GM21423 (cell line): ENCODE measurements around the gene NISCH.

Experiments
- ATAC-seq: cut with Tn5 transposase; IDR thresholded peaks from one replicate; pipeline ENCODE4 v1.9.1; 2021; ENCODE audit warnings: mild to moderate bottlenecking, moderate library complexity; ENCODE audit not compliant: unreplicated experiment

The NISCH gene

DNA sequence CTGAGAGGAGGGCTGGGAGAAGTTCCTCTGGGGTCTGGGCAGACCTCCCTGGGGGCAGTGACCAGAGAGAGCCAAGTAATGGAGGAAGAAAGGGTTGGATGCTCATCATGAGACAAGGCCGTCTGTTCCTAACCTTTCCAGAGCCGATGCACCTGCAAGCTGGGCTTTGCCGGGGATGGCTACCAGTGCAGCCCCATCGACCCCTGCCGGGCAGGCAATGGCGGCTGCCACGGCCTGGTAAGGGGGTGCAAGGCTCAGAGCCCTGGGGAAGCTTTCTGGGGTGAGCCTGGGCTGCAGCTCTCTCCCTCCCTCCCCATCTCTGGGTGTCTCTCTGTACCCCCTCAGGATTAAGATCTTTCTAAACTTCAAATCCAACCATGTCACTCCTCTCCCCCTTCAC is 56.1 kb downstream of the NISCH start:
- ATAC-seq: no peak

DNA sequence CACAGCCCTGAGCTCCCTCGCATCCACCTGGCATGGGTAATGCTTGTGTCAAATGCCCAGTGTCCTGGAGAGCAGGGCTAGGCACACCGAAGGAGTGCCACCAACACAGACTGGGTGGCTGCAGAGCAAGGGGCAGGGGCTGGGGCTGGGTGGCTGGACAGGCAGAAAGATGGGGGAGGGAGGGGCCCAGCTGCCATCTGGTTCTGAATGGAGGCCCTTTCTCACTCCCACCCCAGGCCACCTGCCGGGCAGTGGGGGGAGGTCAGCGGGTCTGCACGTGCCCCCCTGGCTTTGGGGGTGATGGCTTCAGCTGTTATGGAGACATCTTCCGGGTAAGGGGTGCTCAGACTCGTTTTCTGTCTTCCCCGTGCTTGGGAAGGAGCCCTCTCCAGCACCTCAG is 56.7 kb downstream of the NISCH start:
- ATAC-seq: no peak

DNA sequence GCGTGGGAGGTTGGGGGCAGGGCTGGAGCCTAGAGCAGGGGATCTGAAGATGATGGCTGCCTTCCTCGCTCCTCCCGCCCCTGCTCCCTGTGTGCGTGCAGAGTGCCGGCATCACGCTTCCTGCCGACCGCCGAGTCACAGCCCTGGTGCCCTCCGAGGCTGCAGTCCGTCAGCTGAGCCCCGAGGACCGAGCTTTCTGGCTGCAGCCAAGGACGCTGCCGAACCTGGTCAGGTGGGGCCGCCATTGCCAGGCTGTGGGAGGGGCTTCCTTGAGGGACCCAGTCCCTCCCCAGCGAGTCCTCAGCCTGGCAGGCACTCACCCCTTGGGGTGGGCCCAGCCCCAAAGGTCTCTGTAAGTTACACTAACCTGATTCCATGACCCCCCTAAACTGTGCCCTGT is 57.3 kb downstream of the NISCH start:
- ATAC-seq: no peak

DNA sequence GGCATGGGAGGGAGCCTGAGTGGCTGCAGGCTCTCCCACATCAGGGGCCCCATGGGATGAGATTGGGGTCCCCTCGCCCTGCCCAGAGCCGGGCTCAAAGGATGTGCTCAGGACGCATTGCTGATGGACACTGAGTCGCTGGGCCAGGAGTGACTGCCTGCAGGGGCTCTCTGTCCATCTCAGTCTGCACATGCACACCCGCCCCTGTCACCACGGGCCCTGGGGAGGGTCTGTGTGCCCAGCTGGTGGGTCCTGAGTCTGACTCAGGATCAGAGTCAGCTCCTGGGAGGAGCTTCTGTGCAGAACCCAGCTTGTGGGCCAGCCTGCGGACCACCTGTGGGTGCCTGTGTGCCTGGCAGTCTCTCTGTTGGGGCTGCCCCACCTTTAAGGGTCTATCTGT is 57.9 kb downstream of the NISCH start:
- ATAC-seq: no peak

DNA sequence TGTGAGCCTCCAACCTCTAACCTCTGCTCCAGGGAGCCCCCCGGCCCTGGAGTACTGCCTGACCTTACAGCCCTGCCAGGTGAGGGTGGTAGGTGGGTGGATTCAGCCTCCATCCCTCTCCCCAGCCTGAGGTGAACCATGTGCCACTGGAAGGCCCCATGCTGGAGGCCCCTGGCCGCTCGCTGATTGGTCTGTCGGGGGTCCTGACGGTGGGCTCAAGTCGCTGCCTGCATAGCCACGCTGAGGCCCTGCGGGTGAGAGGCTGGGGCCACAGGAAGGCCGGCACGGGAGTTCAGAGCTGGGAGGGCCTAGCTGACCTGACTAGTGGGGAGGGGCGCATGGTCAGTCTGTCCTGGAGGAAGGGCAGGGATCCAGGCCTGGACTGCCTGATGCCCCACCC is 59.2 kb downstream of the NISCH start:
- ATAC-seq: no peak

DNA sequence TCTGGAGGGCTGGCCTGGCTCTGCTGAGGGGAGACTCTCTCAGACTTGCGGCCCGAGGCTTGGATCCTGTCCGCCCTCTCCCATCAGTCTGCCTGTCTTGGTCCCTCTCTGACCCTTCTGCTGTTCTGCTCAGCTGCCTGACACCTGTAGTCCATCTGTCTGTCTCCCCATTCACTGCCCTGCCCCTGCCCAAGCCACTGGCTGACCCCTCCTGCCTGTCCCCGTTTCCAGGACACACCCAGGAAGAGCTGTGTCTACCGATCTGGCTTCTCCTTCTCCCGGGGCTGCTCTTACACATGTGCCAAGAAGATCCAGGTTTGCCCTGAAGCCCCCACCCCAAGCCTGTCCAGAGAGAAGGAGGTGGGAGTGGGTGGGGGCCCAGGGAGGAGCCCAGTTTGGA is 59.8 kb downstream of the NISCH start:
- no peak for ATAC-seq

DNA sequence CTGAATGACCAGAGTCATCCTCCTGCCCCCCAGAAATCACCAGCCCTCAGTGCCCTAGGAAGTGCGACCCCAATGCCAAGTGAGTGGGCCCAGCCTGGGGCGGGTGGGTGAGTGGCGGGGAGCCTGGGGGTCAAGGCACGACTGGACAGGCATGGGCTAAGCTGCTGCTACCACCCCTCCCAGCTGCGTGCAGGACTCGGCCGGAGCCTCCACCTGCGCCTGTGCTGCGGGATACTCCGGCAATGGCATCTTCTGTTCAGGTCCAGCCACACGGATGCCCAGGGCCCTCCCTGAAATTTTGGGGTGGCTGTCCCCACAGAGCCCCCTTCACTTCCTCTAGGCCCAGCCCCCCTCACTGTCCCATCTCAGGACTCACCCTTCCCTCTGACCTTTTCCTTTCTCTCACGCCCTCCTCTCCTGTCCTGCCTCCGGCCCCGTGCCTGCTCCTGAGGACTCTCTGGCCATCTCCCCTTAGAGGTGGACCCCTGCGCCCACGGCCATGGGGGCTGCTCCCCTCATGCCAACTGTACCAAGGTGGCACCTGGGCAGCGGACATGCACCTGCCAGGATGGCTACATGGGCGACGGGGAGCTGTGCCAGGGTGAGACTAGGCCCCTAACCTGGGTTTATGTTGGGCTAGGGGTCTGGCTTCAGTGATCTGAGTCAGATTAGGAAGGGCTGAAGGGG is 61.2 kb downstream of the NISCH start:
- no peak for ATAC-seq

DNA sequence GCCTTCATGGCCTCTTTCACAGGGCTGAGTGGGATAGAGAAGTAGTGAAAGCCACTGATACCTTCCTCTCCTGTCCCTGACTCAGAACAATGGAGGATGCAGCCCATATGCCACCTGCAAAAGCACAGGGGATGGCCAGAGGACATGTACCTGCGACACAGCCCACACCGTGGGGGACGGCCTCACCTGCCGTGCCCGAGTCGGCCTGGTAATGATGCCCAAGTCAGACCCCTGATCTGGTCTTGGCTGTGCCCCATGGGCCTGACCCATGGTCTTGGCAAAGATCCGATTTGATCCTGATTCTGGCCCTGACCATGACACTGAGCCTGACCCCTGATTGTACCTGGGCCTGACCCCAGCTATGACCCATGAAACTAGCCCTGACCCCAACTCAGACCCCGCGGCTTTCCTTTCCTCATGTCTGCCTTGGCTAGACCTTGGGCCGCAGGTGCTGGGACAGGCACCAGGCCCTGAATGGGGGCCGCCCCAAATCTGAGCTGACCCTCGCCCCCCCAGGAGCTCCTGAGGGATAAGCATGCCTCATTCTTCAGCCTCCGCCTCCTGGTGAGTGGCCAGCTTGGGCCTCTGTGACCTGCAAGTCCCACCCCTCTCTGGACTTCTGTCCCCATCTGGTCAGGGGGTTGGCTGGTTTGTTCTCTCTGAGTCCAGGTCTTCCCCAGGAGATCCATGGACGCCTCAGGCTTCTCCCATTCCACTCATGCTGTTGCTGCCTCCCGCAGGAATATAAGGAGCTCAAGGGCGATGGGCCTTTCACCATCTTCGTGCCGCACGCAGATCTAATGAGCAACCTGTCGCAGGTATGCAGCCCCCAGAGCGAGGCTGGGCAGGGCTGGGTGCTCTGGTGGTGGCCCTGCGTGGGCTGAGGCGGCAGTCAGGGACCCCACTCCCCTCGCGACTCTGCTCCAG is 62.7 kb downstream of the NISCH start:
- ATAC-seq: no peak

DNA sequence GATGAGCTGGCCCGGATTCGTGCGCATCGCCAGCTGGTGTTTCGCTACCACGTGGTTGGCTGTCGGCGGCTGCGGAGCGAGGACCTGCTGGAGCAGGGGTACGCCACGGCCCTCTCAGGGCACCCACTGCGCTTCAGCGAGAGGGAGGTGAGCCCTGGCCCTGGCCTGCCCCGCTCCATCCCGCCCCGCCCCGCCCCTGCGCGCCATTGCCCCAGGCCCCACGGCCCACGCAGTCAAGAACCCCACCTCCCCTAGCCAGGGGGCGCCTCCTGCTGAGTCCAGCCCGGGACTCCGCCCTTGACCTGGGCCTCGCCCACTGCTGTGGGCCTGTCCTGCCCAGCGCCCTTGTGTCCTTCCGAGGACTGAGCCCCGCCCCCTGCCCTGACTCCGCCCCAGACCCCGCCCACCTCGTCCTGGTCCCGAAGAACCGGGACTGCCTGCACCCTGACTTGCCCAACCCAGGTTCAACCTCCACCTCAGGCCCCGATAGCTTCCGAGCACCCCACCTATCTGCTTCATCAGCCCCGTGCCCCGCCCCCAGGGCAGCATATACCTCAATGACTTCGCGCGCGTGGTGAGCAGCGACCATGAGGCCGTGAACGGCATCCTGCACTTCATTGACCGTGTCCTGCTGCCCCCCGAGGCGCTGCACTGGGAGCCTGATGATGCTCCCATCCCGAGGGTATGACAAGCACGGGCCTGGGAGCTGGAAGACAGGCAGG is 63.5 kb downstream of the NISCH start:
- ATAC-seq: no peak

DNA sequence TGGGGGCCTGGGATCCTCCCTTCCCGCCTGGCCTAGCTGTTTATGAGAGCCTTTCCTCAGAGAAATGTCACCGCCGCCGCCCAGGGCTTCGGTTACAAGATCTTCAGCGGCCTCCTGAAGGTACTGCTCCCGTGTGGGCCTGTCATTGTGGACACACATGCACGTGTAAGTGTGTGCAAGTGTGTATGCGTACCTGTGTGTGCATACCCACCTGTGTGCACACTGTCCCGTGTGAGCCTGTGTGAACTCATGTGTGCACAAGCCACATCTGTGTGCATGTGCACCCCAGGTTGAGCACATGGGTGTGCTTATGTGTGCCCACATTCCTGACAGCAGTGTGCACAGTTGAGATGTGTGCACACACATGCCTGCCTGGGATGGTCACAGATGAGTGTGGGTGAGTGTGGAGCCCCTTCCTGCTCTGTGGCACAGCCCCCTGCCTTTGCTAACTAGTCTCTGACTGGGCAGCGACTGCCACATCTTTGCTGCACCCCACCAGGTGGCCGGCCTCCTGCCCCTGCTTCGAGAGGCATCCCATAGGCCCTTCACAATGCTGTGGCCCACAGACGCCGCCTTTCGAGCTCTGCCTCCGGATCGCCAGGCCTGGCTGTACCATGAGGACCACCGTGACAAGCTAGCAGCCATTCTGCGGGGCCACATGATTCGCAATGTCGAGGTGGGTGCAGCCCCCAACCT is 64.2 kb downstream of the NISCH start:
- ATAC-seq: no peak

DNA sequence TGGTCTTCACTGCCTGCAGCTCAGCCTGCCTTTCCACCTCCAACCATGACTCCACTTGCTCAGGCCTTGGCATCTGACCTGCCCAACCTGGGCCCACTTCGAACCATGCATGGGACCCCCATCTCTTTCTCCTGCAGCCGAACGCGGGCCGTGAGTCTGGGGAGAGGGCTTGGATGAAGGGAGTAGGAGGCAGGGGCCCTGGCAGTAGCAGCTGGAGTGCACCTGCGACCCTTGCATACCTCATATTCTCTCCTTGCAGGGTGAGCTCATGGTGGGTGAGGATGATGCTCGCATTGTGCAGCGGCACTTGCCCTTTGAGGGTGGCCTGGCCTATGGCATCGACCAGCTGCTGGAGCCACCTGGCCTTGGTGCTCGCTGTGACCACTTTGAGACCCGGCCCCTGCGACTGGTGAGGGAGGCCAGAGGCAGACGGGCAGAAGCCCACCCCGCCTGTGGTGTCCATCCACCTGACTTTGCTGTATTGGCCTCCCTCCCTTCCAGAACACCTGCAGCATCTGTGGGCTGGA is 64.8 kb downstream of the NISCH start:
- ATAC-seq: no peak

DNA sequence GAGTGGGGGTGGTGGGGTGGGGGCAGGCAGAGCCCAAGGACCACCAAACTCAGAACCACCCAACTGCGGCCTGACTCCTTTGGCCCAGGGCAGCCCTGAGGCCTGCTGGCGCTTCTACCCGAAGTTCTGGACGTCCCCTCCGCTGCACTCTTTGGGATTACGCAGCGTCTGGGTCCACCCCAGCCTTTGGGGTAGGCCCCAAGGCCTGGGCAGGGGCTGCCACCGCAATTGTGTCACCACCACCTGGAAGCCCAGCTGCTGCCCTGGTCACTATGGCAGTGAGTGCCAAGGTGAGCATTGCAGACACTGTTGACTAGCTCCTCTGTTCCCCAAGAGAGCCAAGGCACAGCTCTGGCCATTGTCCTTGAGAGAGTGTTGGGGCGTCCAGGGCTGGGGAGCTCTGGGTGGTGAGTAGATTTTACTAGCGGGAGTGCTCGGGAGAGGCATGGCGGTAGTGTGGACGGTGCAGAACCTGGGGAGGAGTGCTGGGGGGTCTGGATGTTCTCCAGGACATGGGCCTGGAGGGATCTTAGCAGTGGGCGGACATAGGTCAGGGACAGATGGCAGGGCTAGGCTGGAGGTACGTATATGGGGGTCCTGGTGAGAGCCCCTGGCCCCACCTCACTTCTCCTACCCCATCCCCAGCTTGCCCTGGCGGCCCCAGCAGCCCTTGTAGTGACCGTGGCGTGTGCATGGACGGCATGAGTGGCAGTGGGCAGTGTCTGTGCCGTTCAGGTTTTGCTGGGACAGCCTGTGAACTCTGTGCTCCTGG is 65.5 kb downstream of the NISCH start:
- ATAC-seq: no peak

DNA sequence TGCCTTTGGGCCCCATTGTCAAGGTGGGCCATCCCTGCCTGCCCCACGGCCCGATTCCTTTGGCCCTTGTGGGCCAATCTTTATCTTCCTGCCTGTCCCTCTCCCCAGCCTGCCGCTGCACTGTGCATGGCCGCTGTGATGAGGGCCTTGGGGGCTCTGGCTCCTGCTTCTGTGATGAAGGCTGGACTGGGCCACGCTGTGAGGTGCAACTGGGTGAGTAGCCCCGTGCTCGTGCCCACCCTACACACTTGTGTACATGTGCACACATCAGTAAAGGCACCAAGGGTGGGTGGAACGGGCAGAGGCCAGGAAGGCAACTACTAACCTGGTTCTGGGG is 66.1 kb downstream of the NISCH start:
- no peak for ATAC-seq

DNA sequence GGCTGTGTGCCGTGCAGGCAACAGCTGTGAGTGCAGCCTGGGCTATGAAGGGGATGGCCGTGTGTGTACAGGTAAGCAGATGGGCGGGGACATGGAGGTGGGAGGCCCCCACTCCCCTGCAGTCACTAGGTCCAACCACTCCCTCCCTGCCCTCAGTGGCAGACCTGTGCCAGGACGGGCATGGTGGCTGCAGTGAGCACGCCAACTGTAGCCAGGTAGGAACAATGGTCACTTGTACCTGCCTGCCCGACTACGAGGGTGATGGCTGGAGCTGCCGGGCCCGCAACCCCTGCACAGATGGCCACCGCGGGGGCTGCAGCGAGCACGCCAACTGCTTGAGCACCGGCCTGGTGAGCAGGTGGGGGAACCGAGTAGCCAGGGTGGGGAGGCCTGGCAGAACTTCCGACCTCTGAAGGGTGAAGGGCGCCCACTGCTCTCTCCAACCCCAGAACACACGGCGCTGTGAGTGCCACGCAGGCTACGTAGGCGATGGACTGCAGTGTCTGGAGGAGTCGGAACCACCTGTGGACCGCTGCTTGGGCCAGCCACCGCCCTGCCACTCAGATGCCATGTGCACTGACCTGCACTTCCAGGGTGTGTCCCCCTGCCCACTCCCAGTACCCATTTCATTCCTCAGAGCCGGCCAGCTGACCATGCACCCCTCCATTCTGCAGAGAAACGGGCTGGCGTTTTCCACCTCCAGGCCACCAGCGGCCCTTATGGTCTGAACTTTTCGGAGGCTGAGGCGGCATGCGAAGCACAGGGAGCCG is 66.7 kb downstream of the NISCH start:
- ATAC-seq: no peak

DNA sequence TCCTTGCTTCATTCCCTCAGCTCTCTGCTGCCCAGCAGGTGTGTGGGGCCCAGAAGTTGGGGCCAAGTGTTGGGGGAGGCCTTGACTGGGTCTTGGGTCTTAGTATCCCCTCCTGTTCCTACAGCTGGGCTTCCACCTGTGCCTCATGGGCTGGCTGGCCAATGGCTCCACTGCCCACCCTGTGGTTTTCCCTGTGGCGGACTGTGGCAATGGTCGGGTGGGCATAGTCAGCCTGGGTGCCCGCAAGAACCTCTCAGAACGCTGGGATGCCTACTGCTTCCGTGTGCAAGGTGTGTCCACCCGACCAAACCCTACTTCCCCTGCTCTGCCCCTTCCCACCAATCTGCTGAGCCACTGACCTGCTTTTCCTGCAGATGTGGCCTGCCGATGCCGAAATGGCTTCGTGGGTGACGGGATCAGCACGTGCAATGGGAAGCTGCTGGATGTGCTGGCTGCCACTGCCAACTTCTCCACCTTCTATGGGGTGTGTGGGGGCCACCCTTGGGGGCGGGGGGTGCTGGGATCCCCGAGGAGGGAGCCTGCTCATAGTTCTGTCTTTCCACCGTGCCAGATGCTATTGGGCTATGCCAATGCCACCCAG is 67.3 kb downstream of the NISCH start:
- no peak for ATAC-seq

DNA sequence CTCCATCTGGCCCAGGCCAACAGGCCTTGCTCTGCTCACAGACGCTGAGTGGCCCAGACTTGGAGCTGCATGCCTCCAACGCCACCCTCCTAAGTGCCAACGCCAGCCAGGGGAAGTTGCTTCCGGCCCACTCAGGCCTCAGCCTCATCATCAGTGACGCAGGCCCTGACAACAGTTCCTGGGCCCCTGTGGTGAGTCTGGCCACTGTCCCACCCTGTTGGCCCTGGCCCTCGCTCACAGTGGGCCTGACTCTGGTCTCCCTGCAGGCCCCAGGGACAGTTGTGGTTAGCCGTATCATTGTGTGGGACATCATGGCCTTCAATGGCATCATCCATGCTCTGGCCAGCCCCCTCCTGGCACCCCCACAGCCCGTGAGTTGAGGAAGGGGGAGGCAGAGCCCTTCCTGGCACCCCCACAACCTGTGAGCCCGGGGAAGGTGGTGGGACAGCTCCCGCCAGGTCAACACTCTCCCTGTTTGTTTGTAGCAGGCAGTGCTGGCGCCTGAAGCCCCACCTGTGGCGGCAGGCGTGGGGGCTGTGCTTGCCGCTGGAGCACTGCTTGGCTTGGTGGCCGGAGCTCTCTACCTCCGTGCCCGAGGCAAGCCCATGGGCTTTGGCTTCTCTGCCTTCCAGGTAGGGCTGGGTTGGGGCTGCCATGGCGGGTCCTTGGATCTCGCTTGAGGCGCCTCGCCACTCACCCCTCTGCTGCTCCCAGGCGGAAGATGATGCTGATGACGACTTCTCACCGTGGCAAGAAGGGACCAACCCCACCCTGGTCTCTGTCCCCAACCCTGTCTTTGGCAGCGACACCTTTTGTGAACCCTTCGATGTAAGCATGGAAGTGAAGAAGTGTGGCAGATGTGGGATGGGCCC is 68.2 kb downstream of the NISCH start:
- no peak for ATAC-seq

DNA sequence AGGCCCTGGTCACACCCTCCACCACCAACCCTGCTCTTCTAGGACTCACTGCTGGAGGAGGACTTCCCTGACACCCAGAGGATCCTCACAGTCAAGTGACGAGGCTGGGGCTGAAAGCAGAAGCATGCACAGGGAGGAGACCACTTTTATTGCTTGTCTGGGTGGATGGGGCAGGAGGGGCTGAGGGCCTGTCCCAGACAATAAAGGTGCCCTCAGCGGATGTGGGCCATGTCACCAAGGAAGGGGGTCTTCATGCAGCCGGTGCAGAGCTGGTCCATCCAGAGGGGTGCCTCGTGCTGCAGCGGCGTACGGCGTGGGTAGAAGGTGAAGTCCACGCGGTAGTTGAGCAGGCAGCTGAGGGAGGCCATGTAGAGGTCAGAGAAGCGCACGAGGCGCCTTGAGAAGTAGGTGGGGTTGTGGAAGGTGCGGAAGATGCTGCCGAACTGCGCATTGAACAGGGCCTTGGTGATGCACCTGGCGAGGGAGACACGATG is 68.9 kb downstream of the NISCH start:
- no peak for ATAC-seq
